H54 (cell line): Measurements from ENCODE around the gene RASSF1.

ENCODE experiments used
- DNase-seq: peaks from one replicate; pipeline ENCODE4 v3.0.0; 2011; ENCODE audit warnings: low spot score, mixed read lengths; ENCODE audit not compliant: insufficient read length
- FAIRE-seq: peaks from 3 replicates; lab custom pipeline; 2011; peaks lifted over from hg19 to GRCh38; lab: Jason Lieb, UNC
- POLR2A ChIP-seq: IDR thresholded peaks from 2 replicates; pipeline ENCODE4 v1.6.1; 2011; ENCODE audit warnings: low read depth, mild to moderate bottlenecking, low read length

The RASSF1 gene

DNA sequence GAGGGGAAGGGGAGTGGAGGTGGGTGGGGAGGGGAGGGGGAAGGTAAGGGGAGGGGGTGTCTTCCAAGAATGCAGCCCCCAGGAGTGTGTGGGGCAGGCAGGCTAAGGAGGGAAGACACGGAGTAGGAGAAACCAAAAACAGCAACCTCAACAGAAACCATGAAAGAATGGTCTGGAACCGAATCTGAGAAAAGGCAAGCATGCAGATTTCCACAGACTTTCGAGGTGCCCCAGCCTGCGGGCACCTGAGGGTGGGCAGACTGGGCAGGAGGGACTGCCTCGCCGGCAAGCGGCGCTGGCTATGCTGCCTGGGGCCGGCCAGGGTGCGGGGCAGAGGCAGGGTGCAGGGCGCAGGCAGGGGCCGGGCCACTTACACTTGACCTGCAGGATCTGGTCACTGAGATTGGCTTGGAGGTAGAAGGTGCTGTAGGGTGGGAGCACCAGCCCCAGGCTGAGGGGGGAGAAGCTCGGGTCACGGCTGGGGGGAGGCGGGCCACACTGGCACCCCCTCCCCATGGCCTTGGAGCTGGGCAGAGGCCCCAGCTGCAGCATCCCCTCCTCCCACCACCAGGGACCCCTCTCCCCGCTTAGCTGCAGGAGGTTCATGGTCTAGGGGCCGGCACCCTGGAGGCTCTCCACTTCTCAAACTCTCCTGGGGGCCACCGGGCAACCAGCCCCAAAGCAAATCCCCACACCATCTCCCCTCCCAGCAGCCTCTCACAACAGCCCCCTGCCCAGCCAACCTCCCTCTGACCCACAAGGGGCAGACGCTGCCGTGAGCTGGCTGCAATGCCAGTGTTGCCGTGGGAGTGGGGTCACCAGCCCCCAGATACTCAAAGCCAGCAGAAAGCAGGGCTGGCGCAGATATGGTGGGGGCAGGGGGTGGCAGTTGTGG, 34.0 kb upstream of the RASSF1 start:
- DNase-seq (no peak), FAIRE-seq (no peak)
- TF ChIP-seq POLR2A = no peak

DNA sequence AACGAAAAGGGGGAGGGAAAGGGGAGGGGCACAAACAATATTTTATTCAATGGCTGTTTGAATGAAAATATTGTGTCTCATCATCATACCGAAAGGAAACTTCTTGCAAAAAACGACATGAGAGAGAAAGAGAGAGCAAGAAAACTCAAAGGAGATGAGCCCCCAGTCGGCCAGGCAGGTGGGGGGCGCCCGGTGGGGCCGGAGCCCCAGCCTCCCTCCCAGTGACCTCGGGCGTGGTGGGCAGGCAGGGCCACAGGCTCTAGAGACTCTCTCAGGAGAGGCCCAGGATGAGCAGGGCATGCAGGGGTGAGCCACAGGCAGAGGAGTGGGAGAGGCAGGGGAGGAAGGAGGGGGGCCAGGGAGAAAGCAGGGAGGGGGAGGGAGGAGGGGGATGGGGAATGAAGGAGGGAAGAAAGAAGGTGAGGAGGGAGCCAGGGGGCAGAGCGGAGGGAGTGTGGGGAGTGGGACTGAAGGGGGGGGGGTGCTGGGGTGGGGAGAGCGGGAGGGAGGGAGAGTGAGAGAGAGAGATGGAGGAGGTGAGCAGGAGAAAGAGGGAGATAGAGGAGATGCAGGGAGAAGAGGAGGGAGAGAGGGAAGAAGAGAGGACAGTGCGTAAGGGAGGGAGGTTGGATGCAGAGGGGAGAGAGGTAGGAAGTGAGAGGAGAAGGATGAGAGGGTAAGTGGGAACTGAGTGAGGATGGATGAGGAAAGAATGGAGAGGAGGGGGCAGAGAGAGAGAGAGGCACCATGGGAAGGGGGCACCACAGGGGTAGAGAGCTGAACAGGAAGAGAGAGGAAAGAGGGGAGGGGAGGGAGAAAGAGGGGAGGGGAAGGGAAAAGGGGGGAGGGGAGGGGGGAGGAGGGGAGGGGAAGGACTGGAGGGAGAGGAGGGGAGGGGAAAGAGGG, 32.8 kb upstream of the RASSF1 start:
- no peak for TF ChIP-seq POLR2A
- DNase-seq (no peak), FAIRE-seq (no peak)

DNA sequence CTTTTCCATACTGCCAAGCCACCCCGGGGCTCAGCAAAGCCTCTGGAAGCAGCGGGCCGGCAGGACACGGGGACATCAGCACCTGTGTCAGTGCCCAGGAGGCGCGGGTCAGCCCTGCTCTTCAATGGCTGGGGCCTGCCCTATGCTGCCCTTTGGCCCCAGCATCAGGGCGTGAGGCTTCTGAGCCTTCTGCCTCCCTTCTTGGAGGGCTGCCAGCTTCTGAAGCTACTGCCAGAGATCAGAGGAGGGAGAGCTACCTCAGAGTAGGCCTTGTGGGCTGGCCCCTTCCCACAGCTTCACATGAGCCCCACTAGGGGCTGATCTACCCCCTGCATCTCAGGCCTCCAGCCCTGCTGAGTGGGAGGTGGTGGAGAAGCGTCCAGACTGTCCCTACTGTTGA, 31.7 kb upstream of the RASSF1 start:
- FAIRE-seq (no peak), DNase-seq (no peak)
- TF ChIP-seq POLR2A = no peak

DNA sequence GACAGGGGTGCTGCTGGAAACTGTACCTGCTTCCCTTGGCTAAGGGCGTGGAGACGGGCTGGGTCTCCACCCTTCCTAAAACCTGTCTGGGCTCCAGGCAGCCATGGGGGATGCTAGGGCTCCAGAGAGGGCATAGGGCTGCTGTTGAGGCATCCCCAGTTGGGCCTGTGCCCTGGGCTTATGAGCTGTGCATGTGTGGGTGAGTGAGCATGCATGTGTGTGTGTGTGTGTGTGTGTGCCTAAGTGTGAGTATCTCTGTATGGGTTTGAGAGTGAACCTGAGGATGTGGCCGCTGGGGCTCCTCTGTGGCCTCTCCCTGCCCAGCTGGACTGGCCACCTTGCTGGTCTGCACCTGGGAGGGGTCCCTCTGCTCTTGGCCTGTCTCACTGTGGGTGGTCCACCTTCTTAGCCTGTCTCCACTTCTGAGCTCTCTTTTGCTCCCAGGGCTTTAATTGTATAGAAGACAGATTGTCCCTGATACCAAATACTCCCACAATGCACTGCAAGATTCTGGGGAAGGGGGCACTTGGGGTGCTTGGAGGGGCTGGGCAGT, 30.6 kb upstream of the RASSF1 start:
- FAIRE-seq (no peak), DNase-seq (no peak)
- TF ChIP-seq POLR2A = no peak

GRCh38 chr3:50370594-50370993, 30.0 kb upstream of the RASSF1 start:
- no peak for TF ChIP-seq POLR2A
- FAIRE-seq (no peak), DNase-seq (no peak)

- DNase-seq (no peak), FAIRE-seq (no peak)
- TF ChIP-seq POLR2A = no peak
Observed at GRCh38 chr3:50369012-50369670, 28.5 kb upstream of the RASSF1 start.

GRCh38 chr3:50365842-50366220, 25.2 kb upstream of the RASSF1 start:
- no peak for TF ChIP-seq POLR2A
- DNase-seq (no peak), FAIRE-seq (no peak)

DNA sequence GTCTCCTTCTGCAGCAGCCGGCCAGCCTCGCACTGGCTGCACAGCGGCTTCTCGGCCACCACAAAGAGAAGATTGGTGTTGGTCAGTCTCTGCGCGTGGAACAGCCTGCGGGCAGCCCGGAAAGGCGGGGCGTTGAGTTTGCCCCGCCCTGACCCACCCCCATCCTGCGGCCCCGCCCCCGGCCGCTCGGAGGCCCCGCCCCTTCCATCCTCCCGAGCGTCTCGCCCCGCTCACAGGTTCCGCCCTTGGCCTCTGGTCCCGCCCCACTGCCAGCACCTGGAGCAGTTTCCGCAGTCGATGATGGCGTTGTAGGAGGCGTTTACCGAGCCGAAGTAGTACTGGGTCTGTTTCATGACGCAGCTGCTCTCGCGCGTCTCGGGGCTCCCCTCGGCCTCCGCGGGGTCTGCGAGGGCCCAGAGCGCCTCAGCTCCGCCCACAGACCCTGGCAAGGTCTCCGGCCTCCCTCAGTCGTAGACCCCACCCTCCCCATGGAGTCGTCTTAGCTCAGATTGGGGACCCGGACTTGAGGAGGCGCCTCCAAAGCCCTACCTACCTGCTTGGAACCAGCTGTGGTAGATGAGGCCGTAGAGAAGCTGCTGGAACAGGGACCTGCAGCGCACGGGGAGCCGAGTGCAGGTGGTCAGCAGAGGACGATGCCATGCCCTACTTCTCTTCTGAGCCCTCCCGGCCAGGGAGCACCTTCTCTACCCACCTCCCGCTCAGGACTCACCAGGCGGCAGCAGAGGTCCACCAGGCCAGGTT, 24.6 kb upstream of the RASSF1 start:
- FAIRE-seq (no peak), DNase-seq (no peak)
- TF ChIP-seq POLR2A = no peak

DNA sequence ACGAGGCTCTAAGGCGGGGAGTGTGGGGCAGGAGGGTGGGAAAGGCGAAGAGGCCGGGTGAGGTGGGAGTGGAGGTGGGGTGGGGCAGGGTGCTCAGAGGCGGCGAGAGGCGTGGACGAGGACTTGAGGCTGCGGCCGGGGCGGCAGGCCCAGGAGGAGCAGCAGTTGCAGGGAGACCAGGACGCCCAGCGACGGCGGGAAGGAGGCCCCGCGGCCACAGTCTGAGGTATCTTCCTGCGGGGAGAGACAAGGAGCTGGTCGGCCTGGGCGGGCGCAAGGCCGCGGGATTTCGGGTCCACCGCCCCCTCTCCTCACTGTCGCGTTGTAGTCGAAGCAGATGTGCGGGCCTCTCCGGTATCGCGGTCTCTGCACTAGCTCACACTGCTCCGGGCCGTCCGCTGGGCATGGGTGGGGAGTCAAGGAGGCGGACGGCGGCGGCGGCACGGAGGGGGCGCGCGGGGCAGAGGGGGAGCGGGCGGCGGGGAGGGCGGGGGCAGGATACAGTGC, 24.0 kb upstream of the RASSF1 start:
- no peak for DNase-seq
- FAIRE-seq = no peak
- TF ChIP-seq POLR2A = no peak

GRCh38 chr3:50359760-50360110, 19.1 kb upstream of the RASSF1 start:
- DNase-seq = no peak
- no peak for FAIRE-seq
- no peak for TF ChIP-seq POLR2A

DNA sequence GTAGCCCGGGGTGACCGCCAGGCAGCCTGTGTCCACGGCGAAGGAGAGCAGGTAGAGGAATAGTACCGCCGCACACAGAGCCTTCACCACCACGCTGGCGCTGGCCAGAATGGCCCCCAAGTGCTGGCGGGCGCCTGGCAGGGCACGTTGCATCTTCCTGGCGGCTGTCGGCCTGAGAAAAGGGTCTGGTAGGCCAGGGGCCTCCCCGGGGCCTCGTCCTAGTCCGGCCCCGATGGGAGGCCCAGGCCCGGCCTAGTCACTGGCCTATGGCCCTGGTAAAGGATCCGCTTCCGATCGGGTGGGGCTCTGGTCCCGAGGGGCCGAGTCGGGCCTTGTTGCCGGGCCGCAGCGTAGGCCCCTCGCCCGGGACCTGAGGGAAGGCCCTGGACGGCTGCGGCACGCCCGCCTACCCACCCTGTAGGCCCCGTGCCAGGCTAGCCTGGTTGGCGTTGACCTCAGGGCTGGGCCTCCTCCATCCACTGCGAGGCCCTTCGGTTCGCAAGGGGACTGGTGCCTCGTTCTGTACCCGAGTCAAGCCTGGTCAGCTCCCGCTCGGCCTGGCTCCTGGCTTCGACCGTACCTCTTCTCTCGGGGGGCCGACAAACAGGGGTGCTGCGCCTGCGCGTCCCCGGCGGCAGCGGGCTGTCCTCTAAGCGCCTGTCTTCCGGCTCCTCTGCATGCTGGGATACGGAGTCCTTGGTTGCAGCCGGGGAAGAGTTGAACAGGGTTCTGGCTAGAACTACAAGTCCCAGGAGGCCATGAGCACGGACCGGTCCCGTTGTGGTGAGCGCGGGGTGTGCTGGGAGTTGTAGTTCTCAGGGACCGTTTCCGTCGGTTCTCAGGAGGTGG, 18.5 kb upstream of the RASSF1 start, which contains the start of gene TMEM115:
Gene TMEM115 (minus strand): TSS at position 611 of the 849 bp plus-strand sequence. CDS start 458 bp downstream, at position 153.
- peak; percentile 67 for TF ChIP-seq POLR2A
- DNase-seq = peak; percentile 99
- FAIRE-seq = peak; percentile 77
